Immature natural killer cell (primary cell): ENCODE measurements around the gene IDUA. TPM values are rescaled to one million over a fixed set of nuclear protein-coding genes. Genes with fewer than 3 reads are reported as not detected.
"Not testable (repeated sequence)": the region's sequence is repeated elsewhere in the genome, so short reads cannot be mapped to it uniquely, and the experiment has no call there.

ENCODE experiments used
- DNase-seq, 3 donors: peaks; one replicate each; pipeline ENCODE4 v3.0.0; 2022; ENCODE audit warnings: mixed read lengths in 1 of 3
- H3K27ac Mint-ChIP-seq, 6 donors: one replicate each; pipeline ENCODE4 v1.8.0; 2020; ENCODE audit warnings: mixed read lengths in 6 of 6, mild to moderate bottlenecking in 5 of 6, inconsistent platforms in 4 of 6, moderate library complexity in 3 of 6
- H3K27me3 Mint-ChIP-seq, 3 donors: one replicate each; pipeline ENCODE4 v1.8.0; 2020 to 2021; ENCODE audit warnings: low read depth in 3 of 3, mild to moderate bottlenecking in 3 of 3, mixed read lengths in 3 of 3, moderate library complexity in 3 of 3, inconsistent platforms in 1 of 3
- H3K36me3 Mint-ChIP-seq, 3 donors: one replicate each; pipeline ENCODE4 v1.8.0; 2020; ENCODE audit warnings: mixed read lengths in 3 of 3, inconsistent platforms in 2 of 3, mild to moderate bottlenecking in 2 of 3
- H3K4me1 Mint-ChIP-seq, 2 donors: one replicate each; pipeline ENCODE4 v1.8.0; 2020; ENCODE audit warnings: inconsistent platforms in 2 of 2, mild to moderate bottlenecking in 2 of 2, mixed read lengths in 2 of 2, moderate library complexity in 1 of 2
- H3K4me3 Mint-ChIP-seq, 5 donors: one replicate each; pipeline ENCODE4 v1.8.0; 2020; ENCODE audit warnings: mild to moderate bottlenecking in 5 of 5, mixed read lengths in 5 of 5, inconsistent platforms in 3 of 5, moderate library complexity in 3 of 5
- H3K9me3 Mint-ChIP-seq, 6 donors: one replicate each; pipeline ENCODE4 v1.8.0; 2020; ENCODE audit warnings: mild to moderate bottlenecking in 6 of 6, mixed read lengths in 6 of 6, inconsistent platforms in 4 of 6, moderate library complexity in 3 of 6
- polyA plus RNA-seq, 3 donors: library from polyadenylated mRNA; unstranded; fragments of 300-500 nt; fragmentation: Illumina TruSeq; gene quantifications; one replicate each; pipeline ENCODE4 v1.2.3, GENCODE V29; 2021

The IDUA gene
- polyA plus RNA-seq, 3 donors from 2014 or later = 5.6 to 12.2 (median 6.3) TPM

DNA sequence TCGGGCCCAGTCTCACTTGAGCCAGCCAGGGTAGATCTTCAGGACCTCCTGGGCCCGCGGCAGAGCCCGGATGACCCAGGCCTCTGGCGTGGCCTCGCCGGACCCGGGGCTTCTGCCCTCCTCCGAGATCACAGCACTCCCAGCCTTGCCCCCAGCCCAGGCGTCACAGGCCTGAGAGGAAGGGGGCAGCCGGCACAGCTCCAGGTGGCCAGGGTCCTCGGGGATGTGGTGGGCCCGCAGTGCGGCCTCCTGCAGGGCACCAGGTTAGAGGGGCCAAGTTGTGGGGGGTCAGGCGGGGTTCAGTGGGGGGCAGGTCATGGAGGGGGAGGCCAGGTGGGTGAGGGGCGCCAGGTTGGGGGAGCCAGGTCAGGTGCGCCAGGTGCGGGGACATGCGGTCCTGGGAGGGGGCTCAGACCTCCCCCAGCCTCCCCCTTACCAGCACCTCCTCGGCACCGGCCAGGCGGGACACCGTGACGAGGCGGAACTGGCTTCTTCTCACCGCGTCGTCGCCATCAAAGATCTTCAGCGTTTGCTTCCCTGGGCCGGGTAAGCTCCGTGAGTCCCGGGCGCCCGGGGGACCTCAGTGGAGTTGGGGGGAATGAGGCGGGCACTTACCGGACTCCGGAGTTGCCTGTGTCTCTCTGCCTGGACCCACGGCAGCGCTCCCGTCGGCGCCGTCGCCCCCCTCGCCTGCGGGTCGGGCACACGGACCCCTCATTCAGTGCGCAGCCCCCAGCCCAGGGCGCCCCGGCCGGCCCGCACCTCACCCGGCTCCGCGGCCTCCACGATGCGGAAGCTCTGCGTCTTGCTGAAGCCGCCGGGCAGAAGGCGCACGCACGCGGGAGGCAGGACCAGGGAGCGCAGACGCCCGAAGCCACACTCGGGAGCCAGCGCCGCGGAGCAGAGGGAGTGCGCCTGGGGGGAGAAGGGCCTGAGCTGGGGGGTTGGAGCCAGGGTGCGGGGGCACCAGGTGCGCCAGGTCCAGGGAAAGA, 19.4 kb upstream of the IDUA start:
- Mint-ChIP-seq H3K4me1 (peaks cover 24 to 25% of the 10 kb centered on the region in 2 donors), H3K27ac (no peak overlapping the region), H3K36me3 (no peaks in the 10 kb centered on the region), H3K9me3 (no peaks in the 10 kb centered on the region), H3K27me3 (peaks cover 11 to 18% (median 12%) of the 10 kb centered on the region in 3 donors), H3K4me3 (no peak overlapping the region)
- no peak for DNase-seq

DNA sequence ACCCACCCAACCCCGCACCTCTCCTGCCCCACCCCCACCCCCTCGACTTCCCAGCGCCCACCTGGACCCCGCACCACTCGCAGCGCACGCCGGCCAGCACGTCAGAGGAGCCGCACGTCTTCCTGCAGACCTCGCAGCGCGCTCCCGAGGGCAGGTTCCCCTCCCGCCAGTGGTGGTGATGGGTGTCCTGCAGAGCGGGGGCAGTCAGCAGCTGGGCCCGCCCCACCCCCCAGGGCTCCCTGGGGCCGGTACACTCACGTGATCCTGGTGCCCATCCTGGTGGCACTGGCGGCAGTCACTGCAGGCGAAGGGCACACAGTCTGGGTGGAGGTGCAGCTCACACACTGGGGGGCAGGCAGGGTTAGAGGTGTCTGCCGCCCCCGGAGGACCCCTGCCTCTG, 18.6 kb upstream of the IDUA start:
- Mint-ChIP-seq H3K36me3 (no peaks in the 10 kb centered on the region), H3K27ac (no peak overlapping the region), H3K9me3 (no peaks in the 10 kb centered on the region), H3K27me3 (peaks cover 11 to 17% (median 12%) of the 10 kb centered on the region in 3 donors), H3K4me1 (peaks cover 24 to 25% of the 10 kb centered on the region in 2 donors), H3K4me3 (no peak overlapping the region)
- no peak for DNase-seq

DNA sequence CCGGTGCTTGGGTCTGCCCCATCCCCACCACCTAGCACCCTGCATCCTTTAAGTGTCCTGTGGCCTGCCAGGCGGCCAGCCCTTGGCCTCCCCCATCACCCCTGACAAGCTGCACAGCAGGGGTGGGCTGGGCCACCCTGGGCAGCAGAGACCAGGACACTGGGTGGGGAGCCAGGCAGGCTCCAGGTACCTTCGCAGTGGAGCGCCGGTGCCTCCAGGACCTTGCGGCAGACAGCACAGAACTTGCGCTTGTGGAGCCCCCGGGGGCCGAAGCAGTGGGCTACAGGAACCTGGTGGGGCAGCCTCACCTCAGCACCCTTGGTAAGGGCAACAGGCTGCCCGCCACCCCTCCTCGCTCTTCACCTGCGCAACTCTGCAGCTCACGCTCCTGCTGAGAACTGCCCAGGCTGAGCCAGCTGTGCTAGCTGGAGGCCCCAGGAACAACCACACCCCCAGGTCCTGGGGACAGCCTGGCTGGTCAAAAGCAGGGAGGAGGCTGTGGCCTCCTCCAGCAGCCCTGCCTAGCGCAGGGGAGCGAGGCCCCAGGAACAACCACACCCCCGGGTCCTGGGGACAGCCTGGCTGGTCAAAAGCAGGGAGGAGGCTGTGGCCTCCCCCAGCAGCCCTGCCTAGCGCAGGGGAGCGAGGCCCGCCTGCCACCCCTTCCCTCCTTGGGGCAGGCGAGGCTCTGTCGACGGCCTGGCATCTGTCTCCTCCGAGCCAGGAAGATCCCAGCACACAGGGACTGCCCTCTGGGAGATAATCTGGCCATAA, 18.0 kb upstream of the IDUA start:
- Mint-ChIP-seq H3K36me3 (no peaks in the 10 kb centered on the region), H3K27me3 (peaks cover 11 to 18% (median 12%) of the 10 kb centered on the region in 3 donors), H3K4me3 (no peak overlapping the region), H3K27ac (peak overlapping the region in 4 of 6 donors; percentile 59 to 88 (median 76)), H3K9me3 (no peaks in the 10 kb centered on the region), H3K4me1 (peaks cover 24 to 25% of the 10 kb centered on the region in 2 donors)
- DNase-seq = no peak

DNA sequence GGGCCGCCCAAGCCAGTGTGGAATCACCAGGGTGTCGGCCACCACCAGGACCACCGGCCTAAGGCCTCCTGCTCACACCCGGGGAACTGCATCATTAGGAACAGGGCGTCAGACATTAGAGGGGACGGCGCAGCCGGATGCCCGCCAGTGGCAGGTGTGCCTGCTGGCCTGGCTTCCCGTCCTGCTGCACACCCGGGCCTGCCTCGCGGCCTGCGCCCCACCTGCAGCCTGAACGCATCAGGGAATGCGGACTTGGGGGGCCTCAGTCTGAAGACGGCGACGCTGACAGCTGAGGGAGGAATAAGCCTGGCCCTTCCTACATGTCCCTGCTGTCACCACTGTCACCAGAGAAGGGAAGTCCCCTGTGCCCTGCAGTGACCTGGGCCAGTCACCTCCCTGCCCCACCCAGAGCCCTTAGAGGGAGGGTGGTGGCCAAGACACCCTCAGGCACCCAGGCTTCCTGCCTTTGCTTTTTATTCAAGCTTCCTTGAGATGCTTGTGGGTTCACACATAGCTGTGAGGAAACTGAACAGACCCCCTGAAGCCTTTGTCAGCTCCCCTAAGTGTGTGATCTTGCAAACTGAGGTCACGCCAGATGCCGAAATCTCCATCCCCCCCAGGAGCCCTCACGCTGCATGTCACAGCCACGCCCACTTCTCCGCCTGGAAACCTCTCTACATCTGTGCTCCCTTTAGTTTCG, 16.6 kb upstream of the IDUA start:
- H3K36me3 Mint-ChIP-seq = no peaks in the 10 kb centered on the region
- peak overlapping the region; percentile 76 to 93 (median 83) for H3K4me3 Mint-ChIP-seq
- DNase-seq = peak; percentile 90 to 91 (median 91)
- peaks cover 11 to 17% (median 12%) of the 10 kb centered on the region in 3 donors for H3K27me3 Mint-ChIP-seq
- H3K9me3 Mint-ChIP-seq = no peaks in the 10 kb centered on the region
- H3K27ac Mint-ChIP-seq = peak overlapping the region; percentile 87 to 98 (median 95)
- peaks cover 24 to 26% of the 10 kb centered on the region in 2 donors for H3K4me1 Mint-ChIP-seq

DNA sequence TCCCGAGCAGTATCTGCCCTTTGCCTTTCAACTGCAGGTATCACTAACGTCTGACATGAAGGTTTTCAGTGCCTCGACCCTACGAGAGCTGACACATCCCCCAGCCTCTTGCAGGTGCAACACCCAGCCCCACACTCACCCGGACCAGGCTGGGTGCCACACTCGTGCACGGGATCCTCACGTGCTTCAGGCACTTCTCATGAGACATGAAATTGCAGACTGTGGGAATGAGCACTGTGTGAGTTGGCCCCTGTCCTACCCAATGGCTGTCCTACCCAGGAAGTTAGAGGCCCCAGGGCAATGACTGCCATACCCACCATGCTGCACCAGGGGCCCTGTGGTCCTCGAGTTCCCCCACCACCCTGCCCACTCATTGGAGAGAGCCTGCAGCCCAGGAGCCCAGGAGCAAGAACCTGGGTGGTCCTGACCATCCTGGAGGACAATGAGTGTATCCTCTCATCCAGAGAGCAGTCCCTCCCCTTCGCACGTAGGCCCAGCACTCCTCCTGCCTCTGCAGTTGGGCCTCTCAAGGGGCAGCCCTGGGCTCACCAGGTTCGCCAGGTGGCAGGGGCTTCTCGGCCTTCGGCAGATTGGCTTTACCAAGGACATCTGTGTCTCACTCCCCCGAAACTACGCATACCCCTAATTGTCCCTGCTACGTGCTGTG, 15.9 kb upstream of the IDUA start:
- Mint-ChIP-seq H3K4me1 (peaks cover 24 to 26% of the 10 kb centered on the region in 2 donors), H3K36me3 (no peaks in the 10 kb centered on the region), H3K27ac (peak overlapping the region; percentile 87 to 98 (median 95)), H3K27me3 (peaks cover 11 to 16% (median 12%) of the 10 kb centered on the region in 3 donors), H3K4me3 (peak overlapping the region; percentile 76 to 93 (median 83)), H3K9me3 (no peaks in the 10 kb centered on the region)
- no peak for DNase-seq

DNA sequence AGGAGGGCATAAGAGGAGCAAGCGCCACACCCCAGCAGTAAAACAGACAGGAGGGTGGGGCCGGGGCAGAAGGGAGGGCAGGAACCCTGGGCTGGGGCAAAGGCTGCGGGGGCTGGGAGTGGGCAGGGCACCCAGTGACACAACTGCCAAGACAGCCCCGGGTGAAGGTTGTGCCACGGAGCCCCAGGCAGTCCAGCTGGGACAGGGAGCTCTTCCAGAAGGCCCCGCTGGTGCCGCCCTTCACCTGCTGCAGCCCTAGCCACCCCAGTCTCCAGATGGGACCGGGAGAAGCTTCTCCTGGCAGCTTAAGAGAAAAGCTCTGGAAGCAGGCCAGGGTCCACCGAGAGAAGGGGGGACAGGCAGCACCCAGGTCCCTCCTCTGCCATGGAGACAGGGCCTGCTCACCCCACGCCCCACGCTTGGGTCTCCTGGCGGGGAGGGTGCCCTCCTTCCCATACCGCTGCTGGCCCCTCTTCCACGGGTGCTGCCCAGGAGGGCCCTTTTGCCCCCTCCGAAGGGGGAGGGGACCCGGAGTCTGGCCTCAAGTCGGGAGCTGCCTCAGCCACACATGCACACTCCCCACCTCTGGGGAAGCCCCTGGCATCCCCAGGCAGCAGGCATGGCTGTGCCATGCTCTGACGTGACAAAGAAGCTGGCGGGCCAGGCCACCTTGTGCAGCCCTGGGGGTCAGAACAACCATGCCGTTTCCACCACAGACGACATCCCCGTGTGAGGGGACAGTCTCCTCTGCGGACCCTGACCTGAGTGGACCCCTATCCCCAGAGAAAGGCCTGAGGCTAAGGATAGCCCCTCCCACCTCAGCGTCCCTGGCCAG, 15.0 kb upstream of the IDUA start:
- no peak for DNase-seq
- H3K27me3 Mint-ChIP-seq = peaks cover 11 to 17% (median 12%) of the 10 kb centered on the region in 3 donors
- peak overlapping the region; percentile 76 to 93 (median 83) for H3K4me3 Mint-ChIP-seq
- H3K4me1 Mint-ChIP-seq = peaks cover 24 to 30% of the 10 kb centered on the region in 2 donors
- no peaks in the 10 kb centered on the region for H3K9me3 Mint-ChIP-seq
- H3K27ac Mint-ChIP-seq = peak overlapping the region in 5 of 6 donors; percentile 87 to 98 (median 94)
- H3K36me3 Mint-ChIP-seq = no peaks in the 10 kb centered on the region

DNA sequence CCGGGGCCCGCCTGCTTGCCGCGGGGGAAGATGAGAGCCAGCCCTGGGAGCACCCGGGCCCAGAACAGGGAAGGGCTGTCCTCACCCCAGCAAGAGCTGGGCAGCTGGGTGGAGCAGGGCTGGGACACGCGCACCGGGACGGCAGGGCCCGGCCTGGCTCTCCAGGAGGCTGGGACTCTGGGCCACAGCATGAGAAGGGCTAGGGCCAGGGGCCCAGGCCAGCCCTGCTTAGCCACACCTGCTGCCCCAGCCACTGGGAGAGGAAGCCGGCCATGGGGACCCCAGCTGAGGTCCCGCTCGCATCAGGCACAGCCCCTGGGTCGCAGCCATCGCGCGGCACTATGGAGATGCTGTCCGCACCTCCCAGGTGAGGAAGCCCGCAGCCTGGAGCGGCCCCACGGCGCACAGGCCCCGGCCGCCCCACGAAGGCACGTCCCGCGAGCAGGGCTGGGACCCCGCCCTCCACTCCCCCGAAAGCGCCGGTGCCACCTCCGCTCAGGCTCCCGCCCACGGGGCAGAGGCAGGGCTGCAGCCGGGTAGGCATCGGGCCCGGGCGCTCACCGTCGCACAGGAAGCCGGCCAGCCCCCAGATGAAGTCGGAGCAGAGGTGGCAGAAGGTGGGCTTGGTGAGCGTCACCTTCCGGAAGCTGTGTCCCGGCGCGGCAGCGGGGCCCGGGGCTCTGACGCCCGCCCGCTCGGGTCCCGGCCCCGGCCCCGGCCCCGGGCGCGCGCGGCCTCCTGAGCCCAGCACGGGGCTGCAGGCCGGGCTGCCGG, 14.0 kb upstream of the IDUA start:
- Mint-ChIP-seq H3K4me1 (peaks cover 24 to 30% of the 10 kb centered on the region in 2 donors), H3K4me3 (peak overlapping the region; percentile 40 to 77 (median 63)), H3K27me3 (peaks cover 11 to 17% (median 12%) of the 10 kb centered on the region in 3 donors), H3K27ac (peak overlapping the region in 2 of 6 donors; percentile 24 to 34), H3K9me3 (no peaks in the 10 kb centered on the region), H3K36me3 (no peaks in the 10 kb centered on the region)
- DNase-seq = peak; percentile 72 to 78 (median 75)

DNA sequence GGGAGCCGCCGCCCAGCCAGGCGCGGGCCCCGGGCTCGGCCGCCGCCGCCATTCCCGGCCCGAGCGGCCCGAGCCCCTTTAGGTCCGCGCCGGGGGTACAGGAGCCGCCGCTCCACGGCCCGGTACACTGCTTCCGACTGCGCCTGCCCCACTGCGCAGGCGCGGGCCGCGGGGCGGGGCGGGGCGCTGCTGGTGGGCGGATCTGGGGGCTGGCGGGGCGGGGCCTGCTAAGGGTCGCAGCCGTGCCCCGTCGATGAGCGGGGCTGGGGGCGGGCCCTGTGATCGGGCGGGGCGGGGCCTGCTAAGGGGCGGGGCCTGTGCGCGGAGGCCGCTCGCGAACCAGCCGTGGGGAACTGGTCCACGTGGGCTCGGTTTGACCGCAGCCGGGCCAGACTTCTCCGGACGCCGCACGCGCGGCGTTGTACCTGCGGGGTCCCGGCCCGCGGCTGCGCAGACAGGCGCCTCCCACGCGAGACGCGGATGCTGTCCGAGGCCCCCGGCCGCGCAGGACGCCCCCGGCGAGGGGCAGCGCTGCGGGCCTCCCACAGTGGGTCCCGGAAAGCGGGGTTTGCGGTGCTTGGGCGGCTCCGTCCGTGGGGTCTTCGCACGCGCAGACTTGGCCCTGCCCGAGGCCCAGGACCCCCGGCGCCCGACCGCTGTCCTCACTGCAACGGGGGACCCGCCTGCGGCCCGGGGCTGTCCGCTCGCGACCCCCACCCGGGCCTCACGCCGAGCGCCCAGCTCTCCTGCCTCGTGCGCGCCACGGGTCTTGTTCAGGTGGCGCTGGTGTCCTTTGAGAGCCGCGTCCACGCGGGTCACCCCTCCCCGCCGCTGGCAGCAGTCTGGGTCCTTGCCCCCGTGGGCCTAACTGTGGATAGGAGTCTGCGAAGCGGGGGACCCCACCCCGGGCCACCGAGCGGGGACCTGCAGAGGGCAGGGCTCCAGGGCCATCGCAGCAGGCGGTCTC, 13.1 kb upstream of the IDUA start, which contains the start of gene DGKQ:
Gene DGKQ (minus strand): TSS at position 139 of the 967 bp plus-strand sequence. CDS start 87 bp downstream, at position 52.
- DNase-seq = peak; percentile 84 to 87 (median 86)
- Mint-ChIP-seq H3K9me3 (no peaks in the 10 kb centered on the region), H3K27ac (peak within 1 kb of the TSS in 2 of 6 donors; percentile 24 to 34), H3K27me3 (peaks cover 11 to 17% (median 12%) of the 10 kb centered on the region in 3 donors), H3K4me1 (peaks cover 24 to 30% of the 10 kb centered on the region in 2 donors), H3K4me3 (peak within 1 kb of the TSS; percentile 43 to 77 (median 69)), H3K36me3 (no peaks in the 10 kb centered on the region)

DNA sequence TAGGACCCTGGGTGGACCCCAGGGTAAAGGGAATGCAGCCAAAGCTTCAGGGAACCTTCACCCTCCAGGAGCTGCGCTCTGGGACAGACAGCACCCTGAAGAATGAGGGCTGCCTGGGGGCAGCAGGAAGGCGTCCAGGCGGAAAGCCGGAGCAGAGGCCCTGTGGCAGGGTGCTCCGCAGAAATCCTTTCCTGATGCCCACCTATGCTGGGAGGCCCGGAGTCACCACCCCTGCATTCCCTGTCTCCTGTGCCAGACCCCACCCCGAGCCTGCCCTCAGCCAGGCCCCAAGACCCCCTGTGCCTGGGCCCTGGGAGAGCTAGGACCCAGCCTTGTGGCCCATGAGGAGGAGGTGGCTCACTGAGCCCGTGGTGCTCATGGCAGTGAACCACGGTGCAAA, 12.2 kb upstream of the IDUA start:
- peak overlapping the region in 2 of 5 donors; percentile 21 to 35 for H3K4me3 Mint-ChIP-seq
- peak overlapping the region in 1 of 6 donors; percentile 49 for H3K27ac Mint-ChIP-seq
- peaks cover 18 to 24% of the 10 kb centered on the region in 2 donors for H3K4me1 Mint-ChIP-seq
- peaks cover 12 to 17% (median 12%) of the 10 kb centered on the region in 3 donors for H3K27me3 Mint-ChIP-seq
- no peaks in the 10 kb centered on the region for H3K36me3 Mint-ChIP-seq
- H3K9me3 Mint-ChIP-seq = no peaks in the 10 kb centered on the region
- no peak for DNase-seq

DNA sequence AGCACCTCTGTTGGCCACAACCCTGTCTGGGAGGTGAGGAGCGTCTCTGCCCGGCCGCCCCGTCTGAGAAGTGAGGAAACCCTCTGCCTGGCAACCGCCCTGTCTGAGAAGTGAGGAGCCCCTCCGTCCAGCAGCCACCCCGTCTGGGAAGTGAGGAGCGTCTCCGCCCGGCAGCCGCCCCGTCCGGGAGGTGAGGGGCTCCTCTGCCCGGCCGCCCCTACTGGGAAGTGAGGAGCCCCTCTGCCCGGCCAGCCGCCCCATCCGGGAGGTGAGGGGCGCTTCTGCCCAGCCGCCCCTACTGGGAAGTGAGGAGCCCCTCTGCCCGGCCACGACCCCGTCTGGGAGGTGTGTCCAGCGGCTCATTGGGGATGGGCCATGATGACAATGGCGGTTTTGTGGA, 10.8 kb upstream of the IDUA start:
- not testable (repeated sequence) for H3K9me3 Mint-ChIP-seq, DNase-seq, H3K36me3 Mint-ChIP-seq, H3K4me3 Mint-ChIP-seq, H3K27ac Mint-ChIP-seq, H3K27me3 Mint-ChIP-seq
- H3K4me1 Mint-ChIP-seq = peaks cover 5 to 10% of the 10 kb centered on the region in 2 donors
